ENCODE data around the gene BCAP29.

Gene BCAP29

DNA sequence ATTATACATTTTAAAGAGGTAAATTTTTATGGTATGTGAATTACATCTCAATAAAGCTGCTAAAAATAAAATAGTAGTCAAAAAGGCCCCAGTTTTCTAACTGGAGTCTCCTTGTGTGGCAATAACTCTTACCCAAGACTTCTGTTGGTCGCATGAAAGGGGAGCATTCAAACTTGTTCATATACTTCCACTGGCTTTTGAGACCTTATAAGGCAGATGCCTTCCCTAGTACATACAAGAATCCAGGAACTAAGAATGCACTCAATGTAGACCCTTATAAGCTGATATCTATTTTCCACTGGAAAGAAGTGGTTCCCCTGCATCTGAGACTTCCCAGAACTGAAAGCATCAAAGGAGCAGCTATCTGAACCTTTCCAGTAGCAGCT, 13.0 kb downstream of the BCAP29 start:
- no peak overlapping the region for H2AFZ ChIP-seq (ENCODE audit: low read depth)
- H3K4me2 ChIP-seq, result no peak overlapping the region
- H3K4me1 ChIP-seq (ENCODE audit: low read depth, poor library complexity, severe bottlenecking), result no peaks in the 10 kb centered on the region
- H3K27me3 ChIP-seq (ENCODE audit: insufficient read depth, low read depth), result no peaks in the 10 kb centered on the region
- no peak for TF ChIP-seq CTCF (conservative IDR thresholded peaks at IDR 0.05; ENCODE audit: low read depth, low read length)
- H3K9ac ChIP-seq, result no peak overlapping the region
- H4K20me1 ChIP-seq (ENCODE audit: insufficient read depth), result no peaks in the 10 kb centered on the region
- H3K79me2 ChIP-seq (ENCODE audit: insufficient read depth, low read depth), result no peaks in the 10 kb centered on the region
- H3K4me3 ChIP-seq (IDR thresholded peaks at IDR 0.05; ENCODE audit: insufficient read depth, low read depth, low read length), result no peak overlapping the region
- H3K36me3 ChIP-seq (ENCODE audit: insufficient read depth), result no peaks in the 10 kb centered on the region
- H3K27ac ChIP-seq, result no peak overlapping the region

- Histone ChIP-seq H3K4me1 (ENCODE audit: low read depth, poor library complexity, severe bottlenecking) (no peaks in the 10 kb centered on the region), H4K20me1 (ENCODE audit: insufficient read depth) (no peaks in the 10 kb centered on the region), H3K79me2 (ENCODE audit: insufficient read depth, low read depth) (no peaks in the 10 kb centered on the region), H3K27ac (no peak overlapping the region), H3K27me3 (ENCODE audit: insufficient read depth, low read depth) (no peaks in the 10 kb centered on the region), H3K36me3 (ENCODE audit: insufficient read depth) (no peaks in the 10 kb centered on the region), H2AFZ (ENCODE audit: low read depth) (no peak overlapping the region), H3K4me3 (IDR thresholded peaks at IDR 0.05; ENCODE audit: insufficient read depth, low read depth, low read length) (no peak overlapping the region), H3K9ac (no peak overlapping the region), H3K4me2 (no peak overlapping the region)
- TF ChIP-seq CTCF (conservative IDR thresholded peaks at IDR 0.05; ENCODE audit: low read depth, low read length), result no peak
Measured at GRCh38 chr7:107594961-107595737, 15.1 kb downstream of the BCAP29 start.

DNA sequence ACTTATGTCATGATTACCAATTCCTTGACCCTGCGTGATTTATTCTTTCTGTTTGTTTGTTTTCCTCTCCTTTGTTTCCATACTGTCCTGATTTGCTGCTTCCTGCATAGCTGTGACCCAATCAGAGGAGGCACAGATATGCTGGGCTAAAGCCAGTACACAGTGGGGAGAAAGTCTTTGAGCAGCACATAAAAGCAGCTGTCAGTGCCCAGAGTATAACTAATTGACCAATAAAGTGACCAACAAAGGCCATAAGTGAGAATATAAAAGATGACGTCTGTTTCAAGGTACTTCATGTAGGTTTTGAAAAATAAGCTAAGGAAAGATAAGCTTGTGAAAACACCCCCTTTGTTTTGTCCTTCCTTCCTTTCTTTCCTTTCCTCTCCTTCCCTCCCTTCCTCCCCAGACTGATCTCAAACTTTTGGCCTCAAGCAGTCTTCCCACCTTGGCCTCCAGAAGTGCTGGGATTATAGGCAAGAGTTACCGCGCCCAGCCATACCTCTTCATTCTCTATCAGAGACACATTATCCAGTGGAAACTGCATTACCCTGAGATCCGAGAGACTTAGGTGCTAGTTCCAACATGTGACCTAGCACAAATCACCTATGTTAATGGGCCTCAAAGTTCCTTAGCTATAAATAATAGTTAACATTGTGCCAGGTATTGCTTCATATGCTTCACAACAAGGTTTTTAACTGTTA, 17.0 kb downstream of the BCAP29 start:
- TF ChIP-seq CTCF (conservative IDR thresholded peaks at IDR 0.05; ENCODE audit: low read depth, low read length), result no peak
- H3K4me1 ChIP-seq (ENCODE audit: low read depth, poor library complexity, severe bottlenecking), result no peaks in the 10 kb centered on the region
- H3K9ac ChIP-seq, result no peak overlapping the region
- no peaks in the 10 kb centered on the region for H3K79me2 ChIP-seq (ENCODE audit: insufficient read depth, low read depth)
- no peaks in the 10 kb centered on the region for H4K20me1 ChIP-seq (ENCODE audit: insufficient read depth)
- H3K4me3 ChIP-seq (IDR thresholded peaks at IDR 0.05; ENCODE audit: insufficient read depth, low read depth, low read length), result no peak overlapping the region
- H3K27me3 ChIP-seq (ENCODE audit: insufficient read depth, low read depth), result no peaks in the 10 kb centered on the region
- H2AFZ ChIP-seq (ENCODE audit: low read depth), result no peak overlapping the region
- no peak overlapping the region for H3K27ac ChIP-seq
- H3K36me3 ChIP-seq (ENCODE audit: insufficient read depth), result no peaks in the 10 kb centered on the region
- H3K4me2 ChIP-seq, result no peak overlapping the region

GRCh38 chr7:107597582-107597916, 17.5 kb downstream of the BCAP29 start:
- Histone ChIP-seq H4K20me1 (ENCODE audit: insufficient read depth) (no peaks in the 10 kb centered on the region), H3K27me3 (ENCODE audit: insufficient read depth, low read depth) (no peaks in the 10 kb centered on the region), H3K4me1 (ENCODE audit: low read depth, poor library complexity, severe bottlenecking) (no peaks in the 10 kb centered on the region), H3K9ac (no peak overlapping the region), H3K4me2 (no peak overlapping the region), H3K36me3 (ENCODE audit: insufficient read depth) (no peaks in the 10 kb centered on the region), H3K27ac (no peak overlapping the region), H2AFZ (ENCODE audit: low read depth) (no peak overlapping the region), H3K4me3 (IDR thresholded peaks at IDR 0.05; ENCODE audit: insufficient read depth, low read depth, low read length) (no peak overlapping the region), H3K79me2 (ENCODE audit: insufficient read depth, low read depth) (no peaks in the 10 kb centered on the region)
- TF ChIP-seq CTCF (conservative IDR thresholded peaks at IDR 0.05; ENCODE audit: low read depth, low read length), result no peak
